Stimulated activated CD8-positive, alpha-beta memory T cell treated with anti-CD3 and anti-CD28 coated beads, Interleukin-12 subunit alpha, Interleukin-12 subunit beta, amount 100 ng/mL, for 24 hours (primary cell): ENCODE data around the gene PPIL3.
A peak's percentile ranks its signal among the peaks of the same experiment; 100 is the strongest.
"Not testable (repeated sequence)": the region's sequence is repeated elsewhere in the genome, so short reads cannot be mapped to it uniquely, and the experiment has no call there.

Experiments
- DNase-seq: peaks from one replicate; pipeline ENCODE4 v3.0.0-alpha.2; 2020; ENCODE audit errors: extremely low read depth

The PPIL3 gene

GRCh38 chr2:200888704-200889625, at the start of gene PPIL3, which contains the start of gene NIF3L1:
PPIL3 (minus strand) TSS chr2:200889077; CDS start chr2:200887615, 1,462 bp downstream.
NIF3L1 (plus strand) TSS chr2:200889371; CDS start chr2:200891944, 2,573 bp downstream.
- DNase-seq = peak; percentile 88

DNA sequence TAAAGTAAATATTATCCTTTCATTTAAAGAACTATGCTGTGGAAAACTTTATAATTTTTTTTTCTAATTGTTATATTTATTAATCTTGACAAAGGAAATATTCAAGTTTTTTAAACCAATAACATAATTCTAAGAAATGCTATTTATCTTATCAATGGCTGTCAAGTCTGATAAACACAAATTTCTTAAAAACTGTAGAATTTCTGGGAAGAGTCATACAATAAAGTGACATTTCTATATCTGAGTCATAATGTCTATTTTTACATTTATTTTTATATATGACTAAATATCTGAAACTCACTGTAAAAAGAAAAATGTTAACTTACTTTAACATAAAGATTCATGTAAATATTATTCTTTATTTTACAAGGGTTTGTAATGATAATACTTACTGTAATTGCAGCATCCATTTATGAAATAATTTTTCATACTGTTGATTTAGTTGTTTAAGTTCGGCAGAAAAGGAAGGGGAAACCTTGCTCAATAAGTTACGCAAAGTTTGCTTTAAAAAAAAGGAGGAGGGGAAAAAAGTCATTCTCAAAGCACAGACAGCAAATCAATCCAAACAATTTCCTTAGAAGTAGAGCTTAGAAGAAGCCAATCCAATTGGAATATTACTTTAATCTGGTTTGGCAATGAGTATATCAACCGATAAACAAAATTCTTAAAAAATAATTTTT, 42.2 kb upstream of the PPIL3 start:
- DNase-seq = no peak

- DNase-seq = no peak
Observed at GRCh38 chr2:200929334-200930249, 40.7 kb upstream of the PPIL3 start.

DNA sequence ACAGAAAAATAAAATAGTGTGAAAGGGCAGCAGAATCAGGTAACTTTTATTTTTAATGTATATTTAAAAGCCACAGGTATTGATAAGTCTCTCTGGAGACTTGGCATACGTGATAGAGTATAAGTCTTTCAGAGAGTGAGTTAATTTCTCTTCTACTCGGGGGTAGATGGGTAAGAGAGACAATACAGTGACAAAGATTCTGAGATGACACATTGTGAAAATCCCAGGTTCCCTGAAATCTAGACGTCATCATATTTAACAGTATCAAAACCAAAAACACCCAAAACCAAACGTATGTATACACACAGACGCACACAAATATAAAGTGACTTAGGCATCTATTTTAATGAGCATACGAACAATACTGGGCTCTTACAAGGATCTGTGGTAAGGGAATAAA, 33.6 kb upstream of the PPIL3 start:
- DNase-seq = no peak

DNA sequence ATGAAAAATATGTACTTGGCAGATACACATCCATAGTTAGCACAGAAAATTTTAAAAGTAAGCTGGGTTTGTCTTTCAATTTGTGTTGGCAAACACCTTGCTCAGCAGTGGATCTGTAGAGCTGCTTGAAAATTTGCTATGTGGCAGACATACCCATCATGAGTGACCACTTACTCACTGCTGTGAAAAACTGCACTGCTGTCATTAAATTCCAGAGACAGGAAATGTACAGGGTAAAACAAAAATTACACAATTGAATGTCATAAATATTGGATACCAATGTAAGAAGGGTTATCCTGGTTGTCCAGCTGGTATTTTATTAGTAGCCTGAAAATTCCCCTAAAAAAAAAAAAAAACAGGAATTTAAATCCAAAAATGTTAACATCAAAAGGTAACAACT, 24.8 kb upstream of the PPIL3 start:
- no peak for DNase-seq

DNA sequence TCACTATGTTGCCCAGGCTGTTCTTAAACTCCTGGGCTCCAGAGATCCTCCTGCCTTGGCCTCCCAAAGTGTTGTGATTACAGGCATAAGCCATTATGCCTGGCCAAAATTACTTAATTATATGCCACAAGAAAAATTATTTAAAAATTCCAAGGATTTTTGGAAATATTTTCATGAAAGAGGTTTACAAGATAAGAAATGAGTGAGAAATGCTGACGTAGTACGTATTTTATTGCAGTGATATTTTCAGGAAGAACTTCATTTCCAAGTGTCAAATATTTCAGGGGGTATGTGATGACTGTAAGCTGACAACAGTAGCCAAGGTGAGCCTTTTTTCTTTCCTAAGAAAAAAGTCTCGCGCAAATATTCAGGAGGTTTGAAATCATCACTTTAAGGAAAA, 21.1 kb upstream of the PPIL3 start:
- no peak for DNase-seq

DNA sequence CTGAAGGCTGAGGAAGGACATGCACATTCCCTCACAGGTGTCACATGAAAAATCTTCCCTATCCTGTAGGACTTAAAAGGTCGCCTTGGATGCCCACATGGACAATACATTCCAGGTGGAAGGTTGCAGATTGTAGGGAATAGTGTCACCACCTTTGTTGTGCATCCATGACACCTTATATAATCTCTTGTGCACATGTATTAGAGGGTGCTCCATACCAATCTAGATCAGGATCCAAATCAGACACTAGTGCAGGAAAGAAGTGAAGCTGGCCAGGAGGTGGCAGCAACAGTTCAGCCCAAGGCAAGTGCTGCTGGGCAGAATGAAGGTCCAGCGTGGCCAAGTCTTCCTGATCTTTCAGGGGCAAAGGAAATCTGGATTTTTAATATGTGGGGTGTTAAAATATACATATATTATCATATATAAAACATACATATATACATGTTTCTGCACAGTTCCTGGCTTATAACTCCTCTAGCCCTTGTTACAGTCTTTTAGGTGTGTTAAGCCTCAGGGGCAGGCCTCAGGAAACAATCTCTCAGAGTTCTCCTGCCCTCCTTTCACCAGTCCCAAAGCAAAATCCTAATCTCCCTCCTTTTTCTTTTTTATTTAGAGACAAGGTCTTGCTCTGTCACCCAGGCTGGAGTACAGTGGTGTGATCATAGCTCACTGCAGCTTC, 16.9 kb upstream of the PPIL3 start:
- DNase-seq = no peak

- peak; percentile 21 for DNase-seq
Observed at GRCh38 chr2:200901459-200902072, 12.7 kb upstream of the PPIL3 start.

GRCh38 chr2:200899482-200899881, 10.6 kb upstream of the PPIL3 start:
- DNase-seq = no peak

- DNase-seq = not testable (repeated sequence)
Observed at GRCh38 chr2:200881715-200882249, 7.1 kb downstream of the PPIL3 start.

DNA sequence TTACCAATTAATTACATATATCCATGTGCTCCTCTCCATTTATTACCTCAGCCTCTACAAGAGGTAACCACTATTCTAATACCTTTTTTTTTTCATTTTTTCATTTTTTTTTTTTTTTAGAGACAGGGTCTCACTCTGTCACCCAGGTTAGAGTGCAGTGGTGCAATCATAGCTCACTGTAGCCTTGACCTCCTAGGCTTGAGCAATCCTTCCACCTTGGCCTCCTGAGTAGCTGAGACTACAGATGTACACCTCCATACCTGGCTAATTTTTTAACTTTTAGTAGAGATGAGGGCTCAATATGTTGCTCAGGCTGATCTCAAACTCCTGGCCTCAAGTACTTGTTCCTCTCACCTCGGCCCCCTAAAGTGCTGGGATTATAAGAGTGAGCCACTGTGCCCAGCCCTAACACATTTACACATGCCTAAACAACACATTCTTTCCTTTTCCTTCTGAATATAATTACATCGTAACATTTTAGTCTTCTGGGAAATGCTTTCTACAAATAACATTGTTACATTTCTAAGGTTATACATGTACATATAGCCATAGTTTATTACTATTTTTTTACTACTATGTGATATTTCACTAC, 10.5 kb downstream of the PPIL3 start:
- DNase-seq = no peak

DNA sequence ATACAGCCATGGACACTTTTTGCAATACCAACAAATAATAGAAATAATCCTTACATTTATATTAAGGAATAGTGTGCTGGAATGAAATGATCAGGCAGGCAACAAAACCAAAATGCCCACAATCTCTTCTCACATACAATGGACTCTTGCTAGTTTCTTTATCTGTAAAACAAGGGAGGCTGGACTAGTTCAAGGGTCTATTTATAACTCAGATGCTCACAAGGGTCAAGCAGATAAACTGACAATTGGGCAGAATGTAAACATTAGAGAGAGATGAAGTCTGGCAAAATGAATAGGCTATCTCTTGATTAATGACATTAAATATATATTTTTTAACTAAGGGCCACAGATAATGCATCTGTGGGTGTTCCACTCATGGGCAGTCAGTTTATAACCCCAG, 11.4 kb downstream of the PPIL3 start:
- DNase-seq = no peak

DNA sequence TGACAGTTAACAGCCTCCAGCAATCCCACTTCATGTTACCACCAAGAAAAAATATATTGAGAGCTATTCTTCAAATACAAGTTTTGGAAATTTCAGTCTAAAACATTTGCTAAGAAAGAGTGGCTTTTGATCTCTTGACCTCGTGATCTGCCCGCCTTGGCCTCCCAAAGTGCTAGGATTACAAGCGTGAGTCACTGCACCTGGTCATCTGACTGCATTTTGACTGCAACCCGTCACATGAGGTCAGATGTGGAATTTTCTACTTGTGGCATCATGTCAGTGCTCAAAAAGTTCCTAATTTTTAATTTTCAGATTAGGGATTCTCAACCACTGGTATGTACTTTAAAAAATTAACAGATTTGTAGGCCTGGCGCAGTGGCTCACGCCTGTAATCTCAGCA, 15.3 kb downstream of the PPIL3 start:
- no peak for DNase-seq

DNA sequence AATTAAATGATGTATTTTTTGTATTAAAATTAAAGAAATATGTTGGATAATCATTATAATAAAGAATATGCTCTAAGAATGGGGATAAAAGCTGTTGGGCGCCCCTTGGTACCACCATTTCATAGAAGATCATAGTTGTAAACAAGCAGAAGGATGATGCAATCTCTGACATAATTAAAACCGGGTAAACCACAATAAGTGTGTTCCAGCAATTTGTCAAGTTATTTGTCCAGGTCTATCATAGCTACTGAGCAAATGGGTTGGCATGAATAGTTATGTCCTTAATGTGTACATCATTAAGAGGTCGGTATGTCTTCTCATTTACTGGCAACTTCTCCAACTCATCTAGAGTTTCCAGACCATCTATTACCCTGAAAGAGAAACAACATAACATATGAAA, 17.7 kb downstream of the PPIL3 start:
- no peak for DNase-seq

- no peak for DNase-seq
Observed at GRCh38 chr2:200869014-200869413, 19.9 kb downstream of the PPIL3 start.

GRCh38 chr2:200864176-200865034, 24.5 kb downstream of the PPIL3 start, which contains the start of gene CLK1:
CLK1 (minus strand) TSS chr2:200864658; CDS start chr2:200861862, 2,796 bp downstream.
- DNase-seq = peak; percentile 95

DNA sequence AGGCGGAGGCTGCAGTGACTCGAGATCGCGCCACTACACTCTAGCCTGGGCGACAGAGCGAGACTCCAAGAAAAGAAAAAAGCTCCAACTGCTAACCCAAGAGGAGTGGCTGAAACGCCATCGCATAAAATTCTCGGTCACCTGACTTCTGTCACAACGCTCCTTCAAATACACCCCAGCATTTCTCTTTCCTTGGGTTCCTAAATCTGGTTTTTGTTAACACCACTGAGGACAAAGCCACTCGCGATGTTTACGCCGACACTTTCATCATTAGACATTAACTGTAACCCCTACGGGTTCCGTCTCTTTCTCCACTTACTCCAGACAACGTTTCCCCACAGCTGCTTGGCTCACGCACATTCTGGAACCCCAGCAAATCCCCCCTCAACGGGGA, 25.1 kb downstream of the PPIL3 start:
- DNase-seq = no peak

DNA sequence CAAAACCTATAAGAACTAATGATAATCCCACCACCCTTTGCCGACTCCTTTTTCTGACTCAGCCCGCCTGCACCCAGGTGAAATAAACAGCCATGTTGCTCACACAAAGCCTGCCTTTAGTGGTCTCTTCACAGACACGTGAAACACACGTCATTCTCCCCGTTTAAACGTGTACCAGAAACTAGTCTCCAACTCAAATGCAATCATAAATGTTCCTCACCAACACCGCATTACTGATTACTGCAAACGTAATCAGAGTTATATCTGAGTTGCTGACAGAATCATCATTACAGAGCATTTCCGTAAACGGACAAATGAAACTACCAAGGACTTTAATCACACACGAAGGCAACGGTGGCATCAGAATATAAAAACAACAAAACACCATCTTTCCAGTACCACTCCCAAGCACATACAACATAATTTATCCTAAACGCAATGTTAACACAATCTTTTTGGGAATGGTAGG, 26.3 kb downstream of the PPIL3 start:
- DNase-seq = peak; percentile 38

DNA sequence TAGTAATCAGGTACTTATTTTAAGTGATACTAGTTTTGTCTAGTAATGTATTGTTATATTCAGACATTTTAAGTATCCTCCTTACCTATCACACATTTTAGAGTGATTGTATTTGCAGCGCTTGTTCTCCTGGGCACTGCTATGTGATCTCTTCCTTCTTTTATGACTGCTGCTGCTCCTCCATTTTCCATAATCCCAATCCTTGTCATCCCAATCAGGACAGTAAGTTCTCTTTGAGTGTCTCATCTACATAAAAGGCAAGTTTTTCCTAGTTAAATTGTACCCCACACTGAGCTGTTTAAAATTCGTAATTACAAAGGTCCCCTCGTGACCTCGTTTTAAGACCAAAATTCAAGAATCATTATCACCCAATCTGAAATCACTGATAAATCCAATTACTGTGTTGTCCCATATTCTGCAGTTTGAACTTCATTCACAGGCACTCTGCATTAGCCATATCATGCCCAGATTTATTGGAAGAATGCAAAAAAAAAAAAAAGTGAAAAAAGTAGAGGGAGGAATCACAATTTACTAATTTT, 27.2 kb downstream of the PPIL3 start:
- DNase-seq = no peak
